Naive B cell (primary cell): Measurements from ENCODE around the gene HECTD1. TPM values are rescaled to one million over a fixed set of nuclear protein-coding genes. Genes with fewer than 3 reads are reported as not detected.
"Not testable (repeated sequence)": the region's sequence is repeated elsewhere in the genome, so short reads cannot be mapped to it uniquely, and the experiment has no call there.

Source experiments
- ATAC-seq, 2 donors: fragments of 150-1000 bp; cut with Tn5 transposase; 2 replicates each; pipeline ENCODE4 v1.10.0; 2021; ENCODE audit warnings: low read depth in 2 of 2, mild to moderate bottlenecking in 2 of 2, moderate library complexity in 2 of 2
- DNase-seq: peaks from one replicate; pipeline ENCODE4 v3.0.0; 2022
- H3K27ac Mint-ChIP-seq, 6 donors: one replicate each; pipeline ENCODE4 v1.8.0; 2020 to 2022; ENCODE audit warnings: mild to moderate bottlenecking in 6 of 6, mixed read lengths in 6 of 6, moderate library complexity in 5 of 6, inconsistent platforms in 2 of 6
- H3K27me3 Mint-ChIP-seq, 3 donors: one replicate each; pipeline ENCODE4 v1.8.0; 2021 to 2022; ENCODE audit warnings: mixed read lengths in 3 of 3, mild to moderate bottlenecking in 1 of 3
- H3K36me3 Mint-ChIP-seq, 2 donors: one replicate each; pipeline ENCODE4 v1.8.0; 2020 to 2022; ENCODE audit warnings: mixed read lengths in 2 of 2, inconsistent platforms in 1 of 2, mild to moderate bottlenecking in 1 of 2
- H3K4me1 Mint-ChIP-seq, 3 donors: one replicate each; pipeline ENCODE4 v1.8.0; 2020 to 2022; ENCODE audit warnings: mixed read lengths in 3 of 3, inconsistent platforms in 1 of 3, mild to moderate bottlenecking in 1 of 3, moderate library complexity in 1 of 3
- H3K4me3 Mint-ChIP-seq, 8 donors: one replicate each; pipeline ENCODE4 v1.8.0; 2020 to 2022; ENCODE audit warnings: mild to moderate bottlenecking in 8 of 8, mixed read lengths in 8 of 8, moderate library complexity in 8 of 8, inconsistent platforms in 2 of 8
- H3K9me3 Mint-ChIP-seq, 7 donors: one replicate each; pipeline ENCODE4 v1.8.0; 2020 to 2022; ENCODE audit warnings: mixed read lengths in 7 of 7, mild to moderate bottlenecking in 5 of 7, inconsistent platforms in 2 of 7, moderate library complexity in 1 of 7
- polyA plus RNA-seq, 6 donors: library from polyadenylated mRNA; unstranded; fragments of 300-500 nt; fragmentation: Illumina TruSeq; gene quantifications; one replicate each; pipeline ENCODE4 v1.2.3, GENCODE V29; 2021; ENCODE audit warnings: low read depth in 6 of 6

The HECTD1 gene
- polyA plus RNA-seq, 6 donors from 2014 or later: 14.5 to 42.7 (median 35.0) TPM

DNA sequence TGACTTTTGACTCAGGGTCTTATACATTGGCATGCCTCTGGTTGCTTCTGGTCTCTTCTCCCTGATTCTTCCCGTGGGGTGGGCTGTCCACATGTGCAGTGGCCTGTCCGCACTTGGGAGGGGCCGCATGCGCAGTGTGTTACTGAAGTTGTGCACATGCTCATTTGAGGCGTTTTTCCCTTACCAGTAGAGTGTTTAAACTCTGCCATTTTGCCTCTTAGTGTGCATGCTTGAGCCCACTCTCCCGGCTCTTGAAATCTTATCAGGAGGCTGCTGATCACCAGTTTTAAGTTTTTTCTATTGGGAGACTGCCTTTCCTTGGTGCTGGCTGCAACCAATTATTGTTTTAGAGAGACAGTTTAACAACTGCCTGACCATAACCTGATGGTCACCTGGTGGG is 32.1 kb upstream of the HECTD1 start:
- Mint-ChIP-seq H3K4me3 (no peak overlapping the region), H3K9me3 (no peaks in the 10 kb centered on the region), H3K36me3 (no peaks in the 10 kb centered on the region), H3K27me3 (no peaks in the 10 kb centered on the region), H3K4me1 (peaks cover 0 to 7% (median 6%) of the 10 kb centered on the region in 3 donors), H3K27ac (peak overlapping the region in 1 of 6 donors; percentile 20)
- ATAC-seq (no peak), DNase-seq (no peak)

DNA sequence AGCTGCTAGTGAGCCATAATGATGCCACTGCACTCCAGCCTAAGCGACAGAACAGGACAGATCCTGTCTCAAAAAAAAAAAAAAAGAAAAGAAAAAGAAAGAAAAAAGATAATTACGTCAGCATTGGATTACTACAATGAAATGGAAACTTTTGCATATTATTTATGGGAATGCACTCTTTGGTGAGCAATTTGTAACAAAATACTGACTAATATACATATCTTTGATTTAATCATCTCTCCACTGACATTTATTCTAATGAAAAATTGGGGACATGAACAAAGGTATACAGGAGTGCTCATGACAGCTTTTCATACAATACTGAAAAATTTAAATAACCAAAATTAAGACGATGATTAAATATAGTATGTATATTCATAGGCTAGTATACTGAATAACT is 27.9 kb upstream of the HECTD1 start:
- Mint-ChIP-seq H3K27ac (no peak overlapping the region), H3K27me3 (peaks cover 0 to 5% (median 0%) of the 10 kb centered on the region in 3 donors)
- ATAC-seq: no peak

DNA sequence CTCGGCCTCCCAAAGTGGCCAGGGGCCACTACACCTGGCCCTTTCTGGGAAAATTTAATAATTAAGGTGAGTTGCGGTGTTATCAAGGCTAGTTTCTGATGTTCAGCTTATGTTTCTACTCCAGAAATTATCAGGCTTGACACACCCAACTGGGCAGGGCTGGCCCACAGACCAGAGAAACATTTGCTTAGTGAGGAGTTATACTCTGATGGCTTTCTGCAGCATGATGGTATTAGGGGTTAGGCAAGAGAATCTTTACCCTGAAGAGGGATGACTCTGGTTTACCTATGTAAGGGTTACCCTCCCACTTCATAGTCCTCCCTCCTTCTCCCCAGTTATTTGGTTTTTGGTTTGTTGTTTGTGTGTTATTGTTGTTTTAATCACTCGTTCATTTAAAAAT is 24.5 kb upstream of the HECTD1 start:
- Mint-ChIP-seq H3K27me3 (peaks cover 0 to 5% (median 0%) of the 10 kb centered on the region in 3 donors), H3K4me1 (peaks cover 0 to 8% (median 0%) of the 10 kb centered on the region in 3 donors), H3K27ac (no peak overlapping the region), H3K36me3 (no peaks in the 10 kb centered on the region), H3K4me3 (no peak overlapping the region), H3K9me3 (no peaks in the 10 kb centered on the region)
- DNase-seq (no peak), ATAC-seq (no peak)

More for the DNA sequence above, 27.9 kb upstream of the HECTD1 start:
- no peaks in the 10 kb centered on the region for H3K36me3 Mint-ChIP-seq
- H3K4me3 Mint-ChIP-seq: no peak overlapping the region
- DNase-seq: no peak
- H3K4me1 Mint-ChIP-seq: peaks cover 0 to 7% (median 6%) of the 10 kb centered on the region in 3 donors
- H3K9me3 Mint-ChIP-seq: no peaks in the 10 kb centered on the region

DNA sequence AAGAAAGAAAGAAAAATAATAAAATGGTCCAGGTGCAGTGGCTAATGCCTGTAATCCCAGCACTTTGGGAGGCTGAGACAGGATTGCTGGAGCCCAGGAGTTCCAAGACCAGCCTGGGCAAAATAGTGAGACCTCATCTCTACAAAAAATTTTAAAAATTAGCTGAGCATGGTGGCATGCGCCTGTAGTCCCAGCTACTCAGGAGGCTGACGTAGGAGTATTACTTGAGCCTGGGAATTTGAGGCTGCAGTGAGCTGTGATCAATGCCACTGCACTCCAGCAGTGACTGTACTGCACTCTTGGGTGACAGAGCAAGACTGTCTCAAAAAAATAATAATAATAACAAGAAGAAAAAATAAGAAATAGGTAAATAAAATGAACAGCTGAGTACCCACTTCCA is 23.7 kb upstream of the HECTD1 start:
- H3K4me1 Mint-ChIP-seq, H3K27me3 Mint-ChIP-seq, H3K36me3 Mint-ChIP-seq, H3K27ac Mint-ChIP-seq, H3K9me3 Mint-ChIP-seq, DNase-seq, H3K4me3 Mint-ChIP-seq, ATAC-seq: not testable (repeated sequence)

DNA sequence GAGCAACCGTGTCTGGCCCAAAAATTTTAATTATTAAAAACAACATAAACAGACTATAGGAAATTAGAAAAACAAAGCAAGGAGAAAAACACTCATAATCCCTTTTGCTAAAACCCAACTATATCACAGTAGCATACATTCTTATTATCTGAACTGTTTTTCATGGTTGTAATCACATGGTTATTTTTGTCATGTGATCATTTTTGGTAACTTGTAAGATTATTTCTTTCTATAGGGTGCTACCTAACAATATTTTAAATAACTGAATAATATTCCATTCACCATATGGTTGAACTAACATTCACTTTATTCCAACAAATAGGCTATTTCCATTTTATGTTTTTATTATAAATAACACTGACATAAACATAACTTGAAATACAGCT is 23.0 kb upstream of the HECTD1 start:
- Mint-ChIP-seq H3K36me3 (no peaks in the 10 kb centered on the region), H3K4me3 (no peak overlapping the region), H3K27ac (no peak overlapping the region), H3K27me3 (peaks cover 0 to 5% (median 0%) of the 10 kb centered on the region in 3 donors), H3K9me3 (no peaks in the 10 kb centered on the region), H3K4me1 (peaks cover 0 to 8% (median 0%) of the 10 kb centered on the region in 3 donors)
- no peak for DNase-seq
- ATAC-seq: no peak

DNA sequence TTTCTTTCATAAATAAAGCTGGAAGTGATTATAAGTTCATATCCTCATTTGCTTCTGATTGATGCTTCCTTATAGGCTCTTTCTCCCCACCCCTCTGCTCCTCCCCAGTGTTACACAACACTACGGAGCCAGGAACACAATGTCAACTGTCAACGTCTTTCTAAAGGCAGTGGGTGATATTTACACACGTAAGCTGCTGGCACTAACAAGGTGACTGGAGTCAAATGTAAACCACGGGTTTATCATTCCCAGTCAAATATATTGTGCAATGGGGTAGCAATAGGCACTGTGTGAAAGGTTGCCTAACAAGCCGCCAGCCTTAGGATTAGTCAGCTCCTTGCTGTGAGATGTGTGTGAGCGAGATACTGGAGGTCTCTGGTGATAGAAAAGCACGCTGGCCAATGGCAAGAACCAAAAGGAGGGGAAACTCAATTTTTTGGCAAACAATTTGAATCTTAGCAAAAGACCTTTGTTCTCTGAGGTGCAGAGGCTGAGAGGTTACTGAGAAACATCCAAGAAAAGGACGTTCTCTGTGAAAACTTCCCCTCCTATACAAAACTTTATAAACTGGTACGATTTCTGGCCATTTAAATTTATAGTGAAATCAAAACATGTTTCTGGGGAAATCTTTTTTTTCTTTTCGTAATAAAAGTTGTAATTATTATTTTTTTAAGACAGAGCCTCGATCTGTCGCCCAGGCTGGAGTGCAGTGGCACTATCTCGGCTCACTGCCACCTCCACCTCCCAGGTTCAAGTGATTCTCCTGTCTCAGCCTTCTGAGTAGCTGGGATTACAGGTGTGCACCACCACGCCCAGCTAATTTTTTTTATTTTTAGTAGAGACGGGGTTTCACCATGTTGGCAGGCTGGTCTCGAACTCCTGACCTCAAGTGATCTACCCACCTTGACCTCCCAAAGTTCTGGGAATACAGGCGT is 22.3 kb upstream of the HECTD1 start:
- no peak for DNase-seq
- Mint-ChIP-seq H3K9me3 (peaks cover 0 to 4% (median 3%) of the 10 kb centered on the region in 7 donors), H3K4me3 (no peak overlapping the region), H3K4me1 (peaks cover 0 to 8% (median 0%) of the 10 kb centered on the region in 3 donors), H3K27me3 (peaks cover 0 to 5% (median 0%) of the 10 kb centered on the region in 3 donors), H3K27ac (peak overlapping the region in 1 of 6 donors; percentile 24), H3K36me3 (no peaks in the 10 kb centered on the region)
- ATAC-seq: no peak

DNA sequence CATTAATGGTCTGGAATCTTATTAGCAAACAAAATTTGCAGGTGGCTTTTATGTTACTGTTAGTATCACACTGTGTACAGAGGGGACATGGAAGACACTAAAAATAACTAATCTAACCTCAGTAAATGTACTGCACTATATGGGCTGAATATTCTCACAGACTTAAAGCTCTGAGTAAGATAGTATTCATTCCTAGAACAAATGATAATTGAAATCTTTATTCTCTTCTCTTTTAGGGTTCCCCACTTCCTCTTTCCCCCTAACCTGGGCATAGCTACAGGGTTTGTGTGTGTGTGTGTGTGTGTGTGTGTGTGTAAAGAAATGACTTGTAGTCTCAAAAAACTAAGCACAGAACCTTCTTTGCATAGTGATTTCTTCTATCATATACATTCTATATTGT is 21.4 kb upstream of the HECTD1 start:
- peaks cover 0 to 10% (median 4%) of the 10 kb centered on the region in 7 donors for H3K9me3 Mint-ChIP-seq
- H3K36me3 Mint-ChIP-seq: no peaks in the 10 kb centered on the region
- ATAC-seq: peak; percentile 51 to 72
- peak; percentile 10 for DNase-seq
- H3K4me1 Mint-ChIP-seq: peaks cover 0 to 8% (median 0%) of the 10 kb centered on the region in 3 donors
- peak overlapping the region in 1 of 6 donors; percentile 11 for H3K27ac Mint-ChIP-seq
- no peak overlapping the region for H3K4me3 Mint-ChIP-seq
- H3K27me3 Mint-ChIP-seq: peaks cover 0 to 5% (median 0%) of the 10 kb centered on the region in 3 donors

DNA sequence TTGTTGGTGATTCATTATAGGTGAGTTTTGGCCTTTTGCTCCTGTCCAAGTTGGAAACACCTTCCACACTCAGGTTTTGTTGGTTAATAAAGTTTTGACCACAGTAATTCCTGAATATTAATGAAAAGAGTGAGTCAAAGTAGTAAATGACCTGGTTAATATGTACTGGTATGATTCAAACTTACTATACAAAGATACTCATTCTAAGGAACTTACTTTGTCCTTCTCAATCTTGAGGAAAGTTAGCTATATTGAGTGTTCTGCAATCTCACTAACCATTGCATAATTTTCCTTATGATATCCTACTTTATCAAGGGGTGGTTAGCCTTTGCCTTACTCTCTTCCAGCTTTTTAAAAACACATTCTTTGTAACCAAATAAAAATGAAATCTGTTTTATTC is 20.9 kb upstream of the HECTD1 start:
- DNase-seq (no peak), ATAC-seq (no peak)
- H3K27ac Mint-ChIP-seq: no peak overlapping the region
- H3K4me3 Mint-ChIP-seq: no peak overlapping the region
- H3K9me3 Mint-ChIP-seq: peaks cover 0 to 10% (median 4%) of the 10 kb centered on the region in 7 donors
- peaks cover 0 to 8% (median 0%) of the 10 kb centered on the region in 3 donors for H3K4me1 Mint-ChIP-seq
- peaks cover 0 to under 1% (median 0%) of the 10 kb centered on the region in 3 donors for H3K27me3 Mint-ChIP-seq
- no peaks in the 10 kb centered on the region for H3K36me3 Mint-ChIP-seq

DNA sequence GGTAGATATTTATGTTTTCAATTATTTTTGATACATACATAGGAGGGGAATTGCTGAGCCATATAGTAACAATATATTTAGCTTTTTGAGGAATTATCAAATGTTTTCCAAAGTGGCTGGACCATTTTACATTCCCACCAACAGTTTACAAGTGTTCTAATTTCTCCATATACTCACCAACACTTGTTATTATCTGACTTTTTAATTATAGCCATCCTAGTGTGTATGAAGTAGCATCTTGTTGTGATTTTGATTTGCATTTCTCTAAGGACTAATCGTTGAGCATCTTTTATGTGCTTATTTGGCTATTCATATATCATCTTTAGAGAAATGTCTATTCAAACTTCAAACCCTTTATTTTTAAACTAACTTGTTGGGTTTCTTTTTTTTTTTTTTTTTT is 17.2 kb upstream of the HECTD1 start:
- peaks cover 0 to 8% (median 0%) of the 10 kb centered on the region in 3 donors for H3K4me1 Mint-ChIP-seq
- ATAC-seq (no peak), DNase-seq (no peak)
- H3K36me3 Mint-ChIP-seq: no peaks in the 10 kb centered on the region
- peaks cover 0 to 10% (median 4%) of the 10 kb centered on the region in 7 donors for H3K9me3 Mint-ChIP-seq
- H3K27me3 Mint-ChIP-seq: no peaks in the 10 kb centered on the region
- H3K4me3 Mint-ChIP-seq: no peak overlapping the region
- no peak overlapping the region for H3K27ac Mint-ChIP-seq

DNA sequence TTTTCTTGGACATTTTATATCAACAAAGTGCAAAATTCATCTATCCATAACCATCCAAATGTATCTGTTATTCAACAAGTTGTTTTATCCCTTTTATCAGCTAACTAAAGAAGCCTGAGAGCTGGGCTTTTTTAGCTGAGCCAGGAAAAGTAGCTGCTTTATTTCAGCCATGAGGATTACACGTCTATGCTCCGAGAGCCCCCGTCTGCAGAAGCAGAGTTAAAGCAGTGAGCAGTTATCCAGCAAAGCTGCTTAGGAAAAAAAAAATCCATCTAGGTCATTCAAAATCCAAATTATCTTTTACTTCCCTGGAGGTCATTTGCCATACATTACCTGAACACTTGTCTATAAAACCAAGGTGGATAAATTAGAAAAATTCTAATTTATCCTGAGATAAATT is 15.7 kb upstream of the HECTD1 start:
- Mint-ChIP-seq H3K27ac (no peak overlapping the region), H3K9me3 (peaks cover 0 to 10% (median 4%) of the 10 kb centered on the region in 7 donors), H3K4me1 (no peaks in the 10 kb centered on the region), H3K36me3 (no peaks in the 10 kb centered on the region), H3K27me3 (no peaks in the 10 kb centered on the region), H3K4me3 (no peak overlapping the region)
- no peak for ATAC-seq
- no peak for DNase-seq

DNA sequence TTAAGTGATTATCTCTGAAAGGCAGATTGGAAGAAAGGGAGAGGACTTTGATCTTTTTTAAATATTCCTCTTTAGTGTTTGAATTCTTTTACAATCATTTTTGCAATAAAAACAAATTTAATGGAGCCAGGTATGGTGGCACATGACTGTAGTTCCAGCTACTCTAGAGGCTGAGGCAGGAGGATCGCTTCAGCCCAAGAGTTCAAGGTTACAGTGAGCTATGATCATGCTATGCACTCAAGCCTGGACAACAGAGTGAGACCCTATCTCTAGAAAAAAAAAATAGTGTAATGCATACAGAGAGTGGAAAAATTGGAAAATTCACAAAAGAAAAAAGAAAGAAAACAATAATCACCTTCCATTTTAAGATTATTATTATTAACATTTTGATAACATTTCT is 15.2 kb upstream of the HECTD1 start:
- Mint-ChIP-seq H3K4me3 (no peak overlapping the region), H3K27ac (no peak overlapping the region), H3K9me3 (peaks cover 0 to 10% (median 4%) of the 10 kb centered on the region in 7 donors), H3K36me3 (no peaks in the 10 kb centered on the region), H3K4me1 (no peaks in the 10 kb centered on the region), H3K27me3 (no peaks in the 10 kb centered on the region)
- no peak for ATAC-seq
- DNase-seq: no peak

DNA sequence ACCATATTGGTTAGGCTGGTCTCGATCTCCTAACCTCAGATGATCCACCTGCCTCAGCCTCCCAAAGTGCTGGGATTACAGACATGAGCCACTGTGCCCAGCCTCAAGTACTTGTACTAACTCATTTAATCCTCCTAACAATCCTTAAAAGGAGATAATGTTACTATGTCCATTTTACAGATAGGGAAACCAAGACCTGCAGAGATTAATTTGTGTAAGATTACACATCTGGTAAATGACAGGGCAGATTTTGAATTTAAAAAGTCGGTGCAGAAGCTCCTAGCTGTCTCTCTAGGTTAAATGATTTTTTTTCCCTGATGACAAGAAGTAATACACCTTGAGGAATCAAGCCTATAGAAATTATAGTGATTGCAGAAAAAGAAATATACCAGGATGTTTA is 13.7 kb upstream of the HECTD1 start:
- peaks cover 0 to 10% (median 4%) of the 10 kb centered on the region in 7 donors for H3K9me3 Mint-ChIP-seq
- H3K36me3 Mint-ChIP-seq: no peaks in the 10 kb centered on the region
- no peak for ATAC-seq
- no peak overlapping the region for H3K27ac Mint-ChIP-seq
- no peak overlapping the region for H3K4me3 Mint-ChIP-seq
- no peak for DNase-seq
- no peaks in the 10 kb centered on the region for H3K4me1 Mint-ChIP-seq
- no peaks in the 10 kb centered on the region for H3K27me3 Mint-ChIP-seq

DNA sequence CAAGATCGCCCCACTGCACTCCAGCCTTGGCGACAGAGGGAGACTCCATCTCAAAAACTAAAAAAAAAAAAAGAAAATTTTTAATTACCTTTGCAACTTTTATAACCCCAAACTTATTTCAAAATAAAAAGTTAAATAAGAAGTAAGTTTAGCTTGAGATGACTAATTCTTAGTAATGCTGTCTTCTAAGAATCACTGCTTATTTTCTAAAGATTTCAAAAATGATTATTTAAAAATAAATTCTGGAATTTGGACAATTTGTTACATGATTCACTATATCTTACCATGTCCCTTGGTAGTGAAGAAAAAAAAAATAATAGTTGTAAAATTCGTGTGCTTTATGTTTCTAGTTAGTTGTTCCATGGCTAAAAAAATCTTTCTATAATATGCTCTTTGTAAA is 11.6 kb upstream of the HECTD1 start:
- DNase-seq: no peak
- Mint-ChIP-seq H3K4me1 (no peaks in the 10 kb centered on the region), H3K4me3 (no peak overlapping the region), H3K27ac (no peak overlapping the region), H3K27me3 (no peaks in the 10 kb centered on the region), H3K36me3 (no peaks in the 10 kb centered on the region), H3K9me3 (no peaks in the 10 kb centered on the region)
- no peak for ATAC-seq

DNA sequence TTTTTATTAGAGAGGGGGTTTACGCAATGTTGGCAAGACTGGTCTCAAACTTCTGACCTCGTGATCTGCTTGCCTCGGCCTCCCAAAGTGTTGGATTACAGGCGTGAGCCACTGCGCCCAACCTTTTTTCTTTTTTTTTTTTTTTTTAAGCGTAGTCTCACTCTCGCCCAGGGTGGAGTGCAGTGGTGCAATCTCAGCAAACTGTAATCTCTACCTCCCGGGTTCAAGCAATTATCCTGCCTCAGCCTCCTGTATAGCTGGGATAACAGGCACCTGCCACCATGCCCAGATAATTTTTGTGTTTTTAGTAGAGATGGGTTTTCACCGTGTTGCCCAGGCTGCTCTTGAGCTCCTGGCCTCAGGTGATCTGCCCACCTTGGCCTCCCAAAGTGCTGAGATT is 8.8 kb upstream of the HECTD1 start:
- no peaks in the 10 kb centered on the region for H3K4me1 Mint-ChIP-seq
- no peaks in the 10 kb centered on the region for H3K9me3 Mint-ChIP-seq
- DNase-seq (no peak), ATAC-seq (no peak)
- H3K27me3 Mint-ChIP-seq: no peaks in the 10 kb centered on the region
- no peak overlapping the region for H3K4me3 Mint-ChIP-seq
- no peak overlapping the region for H3K27ac Mint-ChIP-seq
- no peaks in the 10 kb centered on the region for H3K36me3 Mint-ChIP-seq
